GM13977 (cell line): ENCODE data around the gene HOATZ.

Experiments used
- DNase-seq: peaks from one replicate; pipeline ENCODE4 v3.0.0; 2012; ENCODE audit warnings: low spot score
- in situ Hi-C: fragments of 300-500 bp; cut with MboI; formaldehyde crosslinking; loops from one replicate; pipeline ENCODE4 v1.12.0; 2022; ENCODE audit warnings: low sequenced_read_pairs, low pct_unique_long_range_greater_than_20kb, mixed read lengths, inconsistent platforms; ENCODE audit not compliant: unreplicated experiment
- TF ChIP-seq, protein P1 (sequence below): IDR thresholded peaks from 2 replicates; pipeline ENCODE4 v1.5.1; 2012; ENCODE audit warnings: mild to moderate bottlenecking, control low read depth; ENCODE audit not compliant: insufficient read depth; ENCODE audit errors: extremely low read depth, missing control alignments

Gene HOATZ

DNA sequence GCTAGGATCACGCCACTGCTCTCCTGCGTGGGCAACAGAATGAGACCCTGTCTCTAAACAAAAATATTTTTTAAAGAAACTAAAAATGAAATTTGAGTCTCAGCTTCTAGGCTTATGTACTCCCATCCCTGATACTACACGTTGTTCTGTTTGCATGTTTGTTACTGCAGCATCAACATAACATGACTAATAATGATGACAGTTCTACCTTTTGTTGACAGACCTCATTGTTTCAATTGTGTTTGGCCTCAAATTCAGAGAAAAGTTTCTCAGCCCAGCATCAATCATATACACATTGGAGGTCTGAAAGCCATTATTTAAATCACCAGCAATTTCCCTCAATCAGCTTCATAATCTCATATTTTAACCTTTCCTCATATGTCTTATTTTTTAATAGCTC lies 46.7 kb downstream of the HOATZ start:
- in situ Hi-C loops: no loop called here
- DNase-seq: no peak
- TF ChIP-seq, protein P1, sequence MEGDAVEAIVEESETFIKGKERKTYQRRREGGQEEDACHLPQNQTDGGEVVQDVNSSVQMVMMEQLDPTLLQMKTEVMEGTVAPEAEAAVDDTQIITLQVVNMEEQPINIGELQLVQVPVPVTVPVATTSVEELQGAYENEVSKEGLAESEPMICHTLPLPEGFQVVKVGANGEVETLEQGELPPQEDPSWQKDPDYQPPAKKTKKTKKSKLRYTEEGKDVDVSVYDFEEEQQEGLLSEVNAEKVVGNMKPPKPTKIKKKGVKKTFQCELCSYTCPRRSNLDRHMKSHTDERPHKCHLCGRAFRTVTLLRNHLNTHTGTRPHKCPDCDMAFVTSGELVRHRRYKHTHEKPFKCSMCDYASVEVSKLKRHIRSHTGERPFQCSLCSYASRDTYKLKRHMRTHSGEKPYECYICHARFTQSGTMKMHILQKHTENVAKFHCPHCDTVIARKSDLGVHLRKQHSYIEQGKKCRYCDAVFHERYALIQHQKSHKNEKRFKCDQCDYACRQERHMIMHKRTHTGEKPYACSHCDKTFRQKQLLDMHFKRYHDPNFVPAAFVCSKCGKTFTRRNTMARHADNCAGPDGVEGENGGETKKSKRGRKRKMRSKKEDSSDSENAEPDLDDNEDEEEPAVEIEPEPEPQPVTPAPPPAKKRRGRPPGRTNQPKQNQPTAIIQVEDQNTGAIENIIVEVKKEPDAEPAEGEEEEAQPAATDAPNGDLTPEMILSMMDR: no peak

DNA sequence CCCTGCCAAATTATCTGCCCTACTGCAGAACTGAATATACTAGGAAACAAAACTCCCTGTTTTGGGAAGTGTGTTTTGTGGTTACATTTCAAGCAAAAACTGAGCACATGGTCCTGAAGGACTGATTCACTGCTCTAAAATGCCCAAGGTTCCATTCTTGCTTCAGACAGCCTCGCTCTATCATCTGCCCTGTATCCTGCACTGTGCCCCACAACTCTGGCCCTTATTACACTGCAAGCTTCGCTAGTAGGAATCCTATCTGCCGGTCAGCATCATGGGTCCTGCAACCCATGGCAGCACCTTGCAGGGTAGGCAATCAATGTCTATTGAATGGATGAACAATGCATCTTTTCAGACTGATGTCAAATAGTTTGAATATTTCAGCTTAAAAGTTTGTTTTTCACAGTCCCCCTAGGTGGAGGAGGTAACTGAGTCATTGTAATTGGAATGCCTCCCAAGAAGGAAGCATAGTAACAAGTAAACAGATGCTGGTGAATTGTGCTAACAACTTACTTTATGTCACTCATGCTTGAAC lies 47.3 kb downstream of the HOATZ start:
- in situ Hi-C loops: no loop called here
- TF ChIP-seq, protein P1: no peak
- no peak for DNase-seq

DNA sequence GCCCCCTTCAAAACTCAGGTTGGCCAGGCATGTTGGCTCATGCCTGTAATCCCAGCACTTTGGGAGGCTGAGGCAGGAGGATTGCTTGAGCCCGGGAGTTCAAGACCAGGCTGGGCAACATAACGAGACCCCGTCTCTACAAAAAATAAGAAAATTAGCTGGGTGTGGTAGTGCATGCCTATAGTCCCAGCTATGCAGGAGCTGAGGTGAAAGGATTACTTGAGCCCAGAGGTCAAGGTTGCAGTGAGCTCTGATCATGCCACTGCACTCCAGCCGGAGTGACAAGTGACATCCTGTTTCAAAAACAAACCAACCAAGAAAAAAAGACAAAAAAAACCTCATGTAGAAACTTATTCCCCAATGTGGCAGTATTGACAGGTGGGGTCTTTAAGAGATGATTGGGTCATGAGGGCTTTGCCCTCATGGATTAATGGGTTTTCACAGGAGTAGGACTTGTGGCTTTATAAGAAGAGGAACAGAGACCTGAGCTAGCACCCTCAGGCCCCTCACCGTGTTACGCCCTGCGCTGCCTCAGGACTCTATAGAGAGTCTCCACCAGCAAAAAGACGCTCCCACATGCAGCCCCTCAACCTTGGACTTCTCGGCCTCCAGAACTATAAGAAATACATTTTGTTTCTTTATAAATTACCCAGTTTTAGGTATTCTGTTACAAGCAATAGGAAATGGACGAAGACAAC lies 48.3 kb downstream of the HOATZ start:
- DNase-seq: no peak
- in situ Hi-C loops: no loop called here
- TF ChIP-seq, protein P1: no peak

DNA sequence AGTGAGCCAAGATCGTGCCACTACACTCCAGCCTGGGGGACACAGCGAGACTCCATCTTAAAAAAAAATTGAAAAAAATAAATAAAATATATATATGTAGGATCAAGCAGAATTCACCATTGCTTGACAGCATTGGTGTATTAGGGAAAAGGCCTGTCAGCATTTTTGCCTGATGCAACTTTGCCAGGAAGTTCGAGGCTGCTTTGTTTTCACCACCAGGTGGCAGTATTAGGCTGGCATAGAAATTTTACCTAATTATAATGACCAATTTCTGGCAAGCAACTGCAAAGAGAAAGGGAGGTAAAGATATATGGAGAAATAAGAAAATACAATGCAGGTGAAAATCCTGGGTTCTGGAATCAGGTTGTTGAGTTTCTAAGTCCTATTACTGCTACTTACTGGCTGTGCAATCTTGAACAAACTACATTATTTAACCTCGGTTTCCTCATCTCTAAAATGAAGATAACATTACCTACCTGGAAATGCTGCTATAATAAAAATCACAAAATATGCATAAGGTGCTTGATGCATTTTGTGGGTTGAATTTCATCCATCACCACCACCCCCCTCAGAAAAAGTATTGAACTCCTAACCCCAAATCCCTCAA lies 50.6 kb downstream of the HOATZ start:
- in situ Hi-C loops: no loop called here
- peak; percentile 59 for DNase-seq
- TF ChIP-seq, protein P1: peak; percentile 80

DNA sequence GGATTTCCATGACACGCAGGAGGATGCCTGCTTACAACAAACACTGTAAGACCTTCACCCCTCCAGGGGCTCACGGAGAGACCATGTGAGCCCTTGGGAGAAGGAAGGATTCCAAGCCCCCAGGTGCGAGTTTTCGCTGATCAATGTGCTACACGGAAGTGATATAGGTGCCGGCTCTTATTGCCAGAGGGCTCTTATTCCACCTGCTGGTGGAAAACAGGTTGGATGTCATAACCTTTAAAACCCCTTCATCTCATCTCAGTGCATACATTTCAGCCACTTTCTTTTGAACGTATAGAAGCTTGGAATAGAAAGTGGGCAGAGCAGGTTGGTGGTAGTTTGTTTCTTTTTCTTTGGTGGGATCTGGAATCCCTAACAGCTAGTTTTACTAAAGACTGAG lies 51.7 kb downstream of the HOATZ start:
- TF ChIP-seq, protein P1: no peak
- in situ Hi-C loops: no loop called here
- no peak for DNase-seq

DNA sequence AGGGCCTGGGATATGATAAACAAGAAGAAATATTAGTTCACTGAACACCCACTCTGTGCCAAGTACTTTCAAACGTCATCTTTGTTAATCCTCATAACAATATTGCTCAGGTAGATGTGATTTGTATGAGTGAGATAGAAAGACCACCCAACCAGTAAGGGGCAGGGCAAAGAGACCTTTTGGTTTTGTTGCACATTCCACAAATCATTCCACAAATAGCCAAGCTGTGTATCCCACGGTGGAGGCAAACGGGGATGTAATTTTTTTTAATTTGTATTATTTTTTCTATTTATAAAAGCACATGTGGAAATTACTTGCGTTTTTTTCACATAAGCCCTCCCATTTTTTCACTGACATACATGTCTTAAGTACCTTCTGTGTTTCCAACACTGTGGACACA lies 54.9 kb downstream of the HOATZ start:
- DNase-seq: no peak
- in situ Hi-C loops: no loop called here

More for the DNA sequence above, 54.9 kb downstream of the HOATZ start:
- TF ChIP-seq, protein P1: no peak
